Measurements from ENCODE around the gene ACTBL2. TPM values are rescaled to one million over a fixed set of nuclear protein-coding genes. Genes with fewer than 3 reads are reported as not detected.

The ACTBL2 gene
- polyA plus RNA-seq, 1 donor (not counting 4 experiments of a cell fraction or from before 2014, with no cell fraction given) = 0.68 TPM

DNA sequence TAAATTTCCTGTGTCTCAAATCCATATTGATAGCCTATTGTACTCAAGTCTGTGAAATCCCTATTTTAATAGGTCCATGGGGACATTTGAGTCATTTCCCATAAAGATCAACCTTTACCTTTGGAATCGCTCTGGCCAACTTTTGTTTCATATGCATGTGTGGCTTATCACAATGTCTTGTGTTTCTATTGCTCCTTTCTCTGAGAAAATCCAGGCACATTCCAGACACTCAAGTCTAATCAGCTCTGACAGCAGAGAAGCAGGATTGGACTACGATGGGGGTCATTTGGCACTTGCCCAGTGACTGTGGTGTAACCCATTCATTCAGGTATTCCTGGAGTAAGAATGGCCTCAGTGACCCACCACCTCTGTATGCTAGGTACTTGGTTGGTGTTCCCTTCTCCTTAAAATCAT, 48.4 kb downstream of the ACTBL2 start:
- H3K36me3 ChIP-seq (ENCODE audit: control insufficient read depth in 2 of 2, extremely low read depth in 1 of 2, insufficient read depth in 2 of 2, low read length in 2 of 2) = no peaks in the 10 kb centered on the region
- peaks cover 8% of the 10 kb centered on the region for H3K4me1 ChIP-seq (ENCODE audit: control insufficient read depth, extremely low read depth, insufficient read depth, low read length)
- no peak overlapping the region for H2AFZ ChIP-seq (ENCODE audit: control insufficient read depth, low read length)
- H4K20me1 ChIP-seq (ENCODE audit: control insufficient read depth, extremely low read depth, insufficient read depth, low read length) = no peaks in the 10 kb centered on the region
- H3K27me3 ChIP-seq (ENCODE audit: control insufficient read depth, extremely low read depth, insufficient read depth, low read length) = no peaks in the 10 kb centered on the region
- DNase-seq (ENCODE audit: low read depth, low spot score) (no peak), FAIRE-seq (no peak)
- H3K27ac ChIP-seq (ENCODE audit: control insufficient read depth, insufficient read depth, low read length) = no peak overlapping the region
- H3K4me3 ChIP-seq (ENCODE audit: control insufficient read depth in 2 of 3, extremely low read depth in 1 of 3, insufficient read depth in 2 of 3, low read depth in 1 of 3, low read length in 3 of 3) = no peak overlapping the region
- no peak overlapping the region for H3K4me2 ChIP-seq (ENCODE audit: control insufficient read depth, extremely low read depth, insufficient read depth, low read depth, low read length)
- dilution Hi-C loops (cut with MboI; ENCODE audit: extremely low pct_ligation_motif_present, low sequenced_read_pairs) = no loop called here
- H3K9me1 ChIP-seq (ENCODE audit: control insufficient read depth, extremely low read depth, insufficient read depth, low read length) = no peaks in the 10 kb centered on the region
- no peaks in the 10 kb centered on the region for H3K79me2 ChIP-seq (ENCODE audit: control insufficient read depth, insufficient read depth, low read length)
- TF ChIP-seq CTCF (optimal IDR thresholded peaks at IDR 0.05 in 1 of 3, IDR thresholded peaks at IDR 0.05 in 1 of 3, conservative IDR thresholded peaks at IDR 0.05 in 1 of 3; ENCODE audit: extremely low read depth in 1 of 3, insufficient read depth in 2 of 3, low read length in 3 of 3) (no peak), EZH2 (IDR thresholded peaks at IDR 0.05; ENCODE audit: low read length) (no peak)
- H3K9ac ChIP-seq (ENCODE audit: control insufficient read depth, extremely low read depth, insufficient read depth, low read length) = no peak overlapping the region
- H3K9me3 ChIP-seq (ENCODE audit: control insufficient read depth, low read depth, low read length) = no peaks in the 10 kb centered on the region

DNA sequence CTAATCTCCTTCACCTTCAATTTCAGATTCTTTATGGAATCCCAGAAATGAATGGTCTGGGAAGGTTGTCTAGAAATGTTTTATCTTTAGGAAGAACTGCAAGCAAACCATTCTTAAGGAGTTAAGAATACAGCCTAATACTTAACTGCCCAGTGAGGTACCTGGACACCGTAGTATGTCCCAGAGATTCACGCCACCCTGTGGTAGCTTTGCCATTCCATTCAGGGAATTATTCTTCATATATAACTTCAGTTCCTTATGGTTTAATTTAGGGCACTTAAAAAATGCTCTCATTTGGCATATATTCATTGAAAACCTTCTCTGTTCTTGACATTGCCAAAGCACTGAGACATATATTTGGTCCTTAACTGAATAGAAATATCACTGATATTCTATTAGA, 49.7 kb downstream of the ACTBL2 start:
- dilution Hi-C loops (cut with MboI; ENCODE audit: extremely low pct_ligation_motif_present, low sequenced_read_pairs) = no loop called here
- H3K36me3 ChIP-seq (ENCODE audit: control insufficient read depth in 2 of 2, extremely low read depth in 1 of 2, insufficient read depth in 2 of 2, low read length in 2 of 2) = no peaks in the 10 kb centered on the region

More for the DNA sequence above, 49.7 kb downstream of the ACTBL2 start:
- Histone ChIP-seq H2AFZ (ENCODE audit: control insufficient read depth, low read length) (no peak overlapping the region), H3K9me3 (ENCODE audit: control insufficient read depth, low read depth, low read length) (no peaks in the 10 kb centered on the region), H3K79me2 (ENCODE audit: control insufficient read depth, insufficient read depth, low read length) (no peaks in the 10 kb centered on the region), H3K27ac (ENCODE audit: control insufficient read depth, insufficient read depth, low read length) (no peak overlapping the region), H4K20me1 (ENCODE audit: control insufficient read depth, extremely low read depth, insufficient read depth, low read length) (no peaks in the 10 kb centered on the region), H3K27me3 (ENCODE audit: control insufficient read depth, extremely low read depth, insufficient read depth, low read length) (no peaks in the 10 kb centered on the region), H3K9ac (ENCODE audit: control insufficient read depth, extremely low read depth, insufficient read depth, low read length) (no peak overlapping the region), H3K4me1 (ENCODE audit: control insufficient read depth, extremely low read depth, insufficient read depth, low read length) (peaks cover 8% of the 10 kb centered on the region), H3K4me3 (ENCODE audit: control insufficient read depth in 2 of 3, extremely low read depth in 1 of 3, insufficient read depth in 2 of 3, low read depth in 1 of 3, low read length in 3 of 3) (no peak overlapping the region), H3K9me1 (ENCODE audit: control insufficient read depth, extremely low read depth, insufficient read depth, low read length) (no peaks in the 10 kb centered on the region), H3K4me2 (ENCODE audit: control insufficient read depth, extremely low read depth, insufficient read depth, low read depth, low read length) (no peak overlapping the region)
- FAIRE-seq (no peak), DNase-seq (ENCODE audit: low read depth, low spot score) (no peak)
- TF ChIP-seq CTCF (optimal IDR thresholded peaks at IDR 0.05 in 1 of 3, IDR thresholded peaks at IDR 0.05 in 1 of 3, conservative IDR thresholded peaks at IDR 0.05 in 1 of 3; ENCODE audit: extremely low read depth in 1 of 3, insufficient read depth in 2 of 3, low read length in 3 of 3) = peak; percentile 18 to 60 (median 26)
- no peak for TF ChIP-seq EZH2 (IDR thresholded peaks at IDR 0.05; ENCODE audit: low read length)

Data from keratinocyte (primary cell).